Cardiac ventricle fibroblast (primary cell): ENCODE data around the gene PPP2R3B. TPM values are rescaled to one million over a fixed set of nuclear protein-coding genes. Genes with fewer than 3 reads are reported as not detected.

Experiments used
- total RNA-seq: library from RNA; depleted of rRNA; stranded (reverse); fragments of >200 nt; gene quantifications from 2 replicates; pipeline ENCODE4 v1.2.3, GENCODE V29; 2015

PPP2R3B gene
- 6.3 and 6.8 TPM in 2 replicates for total RNA-seq

GRCh38 chrX:386768-387575 is at the start of gene PPP2R3B:
Gene PPP2R3B (minus strand): TSS chrX:386907. CDS start chrX:386691, 216 bp downstream.

GRCh38 chrX:318739-319578 is 67.7 kb downstream of the PPP2R3B start, which contains the start of gene GTPBP6:
Gene GTPBP6 (minus strand): TSS chrX:318796. CDS start chrX:318787, 9 bp downstream.

Other genes starting within 250 kb of the PPP2R3B start
- gene PLCXD1, start 105.5 kb downstream of the PPP2R3B start, total RNA-seq: 2.0 and 2.4 TPM in 2 replicates
- 38.6 and 42.5 TPM in 2 replicates for gene GTPBP6, start 68.1 kb downstream of the PPP2R3B start, total RNA-seq
- gene SHOX, start 243.9 kb upstream of the PPP2R3B start, total RNA-seq: not detected in 2 replicates